Ascending aorta (tissue), 2 donors: ENCODE measurements around the gene TFDP2. TPM values are rescaled to one million over a fixed set of nuclear protein-coding genes. Genes with fewer than 3 reads are reported as not detected.

ENCODE experiments used
- DNase-seq, 2 donors: peaks; one replicate each; pipeline ENCODE4 v3.0.0-alpha.2; 2019; ENCODE audit warnings: low spot score in 2 of 2
- H3K27ac ChIP-seq, 2 donors: fragments of 200-600 bp; sonication (generic); one replicate each; pipeline ENCODE4 v1.5.1; 2016 to 2017; ENCODE audit warnings: mild to moderate bottlenecking in 1 of 2
- H3K27me3 ChIP-seq: fragments of 200-600 bp; sonication (generic); one replicate; pipeline ENCODE4 v1.5.1; 2017
- H3K36me3 ChIP-seq, 2 donors: fragments of 200-600 bp; sonication (generic); one replicate each; pipeline ENCODE4 v1.5.1; 2016
- H3K4me1 ChIP-seq, 2 donors: fragments of 200-600 bp; sonication (generic); one replicate each; pipeline ENCODE4 v1.5.1; 2016 to 2017; ENCODE audit warnings: mild to moderate bottlenecking in 1 of 2
- H3K4me3 ChIP-seq, 2 donors: fragments of 200-600 bp; sonication (generic); one replicate each; pipeline ENCODE4 v1.5.1; 2016 to 2017; ENCODE audit warnings: mild to moderate bottlenecking in 1 of 2
- H3K9me3 ChIP-seq, 2 donors: fragments of 200-600 bp; sonication (generic); one replicate each; pipeline ENCODE4 v1.5.1; 2016
- intact Hi-C: fragments of 100-400 bp; cut with DNase I; formaldehyde crosslinking; loops from one replicate; pipeline ENCODE4 v1.15.1; 2023
- total RNA-seq: library from RNA; depleted of rRNA; stranded (reverse); fragments of >200 nt; gene quantifications from one replicate; pipeline ENCODE4 v1.1.0, GENCODE V29; 2016
- TF ChIP-seq, protein P1 (sequence below), 3 experiments: fragments of 200-600 bp in 2 of 3; fragments of 450-650 bp in 1 of 3; sonication (generic) in 2 of 3; IDR thresholded peaks; one replicate each; pipeline ENCODE4 v1.5.1; 2016 to 2019; ENCODE audit warnings: antibody characterized with exemption in 3 of 3, mild to moderate bottlenecking in 1 of 3, moderate library complexity in 1 of 3

TFDP2 gene
- total RNA-seq, 1 donor from 2014 or later, result 23.0 TPM

DNA sequence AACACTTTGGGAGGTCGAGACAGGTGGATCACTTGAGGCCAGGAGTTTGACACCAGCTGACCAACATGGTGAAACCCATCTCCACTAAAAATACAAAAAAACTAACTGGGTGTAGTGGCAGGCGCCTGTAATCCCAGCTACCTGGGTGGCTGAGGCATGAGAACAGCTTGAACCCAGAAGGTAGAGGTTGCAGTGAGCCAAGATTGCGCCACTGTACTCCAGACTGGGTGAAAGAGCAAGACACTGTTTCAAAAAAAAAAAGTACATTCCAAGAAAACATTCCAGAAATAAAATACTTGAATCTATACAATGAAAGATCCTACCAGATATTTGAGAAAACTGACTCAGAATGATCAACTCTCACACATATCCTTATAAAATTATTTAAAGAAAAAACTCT is 30.4 kb downstream of the TFDP2 start:
- Histone ChIP-seq H3K27ac (no peak overlapping the region), H3K4me1 (no peaks in the 10 kb centered on the region), H3K27me3 (no peaks in the 10 kb centered on the region), H3K9me3 (no peaks in the 10 kb centered on the region), H3K36me3 (no peaks in the 10 kb centered on the region), H3K4me3 (no peak overlapping the region)
- no peak for DNase-seq
- TF ChIP-seq, protein P1, sequence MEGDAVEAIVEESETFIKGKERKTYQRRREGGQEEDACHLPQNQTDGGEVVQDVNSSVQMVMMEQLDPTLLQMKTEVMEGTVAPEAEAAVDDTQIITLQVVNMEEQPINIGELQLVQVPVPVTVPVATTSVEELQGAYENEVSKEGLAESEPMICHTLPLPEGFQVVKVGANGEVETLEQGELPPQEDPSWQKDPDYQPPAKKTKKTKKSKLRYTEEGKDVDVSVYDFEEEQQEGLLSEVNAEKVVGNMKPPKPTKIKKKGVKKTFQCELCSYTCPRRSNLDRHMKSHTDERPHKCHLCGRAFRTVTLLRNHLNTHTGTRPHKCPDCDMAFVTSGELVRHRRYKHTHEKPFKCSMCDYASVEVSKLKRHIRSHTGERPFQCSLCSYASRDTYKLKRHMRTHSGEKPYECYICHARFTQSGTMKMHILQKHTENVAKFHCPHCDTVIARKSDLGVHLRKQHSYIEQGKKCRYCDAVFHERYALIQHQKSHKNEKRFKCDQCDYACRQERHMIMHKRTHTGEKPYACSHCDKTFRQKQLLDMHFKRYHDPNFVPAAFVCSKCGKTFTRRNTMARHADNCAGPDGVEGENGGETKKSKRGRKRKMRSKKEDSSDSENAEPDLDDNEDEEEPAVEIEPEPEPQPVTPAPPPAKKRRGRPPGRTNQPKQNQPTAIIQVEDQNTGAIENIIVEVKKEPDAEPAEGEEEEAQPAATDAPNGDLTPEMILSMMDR (IDR thresholded peaks at IDR 0.05), result no peak
- intact Hi-C loops, result no loop called here

DNA sequence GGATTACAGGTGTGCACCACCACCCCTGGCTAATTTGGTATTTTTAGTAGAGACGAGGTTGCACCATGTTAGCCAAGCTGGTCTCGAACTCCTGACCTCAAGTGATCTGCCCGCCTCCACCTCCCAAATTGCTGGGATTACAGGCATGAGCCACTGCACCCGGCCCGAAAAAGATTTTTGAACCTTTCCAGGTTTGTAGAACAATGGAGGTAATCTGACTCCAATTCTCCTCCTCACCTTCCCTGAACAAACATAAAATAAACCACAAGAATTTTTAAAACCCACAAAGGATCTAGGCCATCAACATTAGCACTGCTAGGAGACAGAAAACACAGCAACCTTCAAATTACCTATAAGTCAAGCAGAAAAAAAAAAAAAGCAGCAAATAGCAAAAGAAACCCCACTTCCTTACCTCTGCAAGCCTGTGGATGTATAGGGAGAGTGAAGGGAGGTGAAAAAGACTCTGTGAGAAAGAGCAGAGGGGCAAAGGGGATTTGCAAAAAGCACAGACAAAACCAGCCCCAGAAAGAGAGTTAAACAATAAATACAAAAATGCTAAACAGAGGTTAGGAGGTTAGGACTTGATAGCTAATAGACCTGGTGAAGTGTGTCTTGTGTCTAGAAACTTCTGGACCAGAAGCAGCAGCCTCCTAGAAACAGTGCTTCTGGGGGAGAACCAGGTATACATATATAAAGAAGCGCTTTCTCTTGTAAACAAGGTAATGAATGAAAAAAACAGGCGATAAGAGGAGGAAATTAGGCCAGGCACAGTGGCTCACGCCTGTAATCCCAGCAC is 32.1 kb downstream of the TFDP2 start:
- Histone ChIP-seq H3K4me3 (no peak overlapping the region), H3K27me3 (no peaks in the 10 kb centered on the region), H3K27ac (no peak overlapping the region), H3K36me3 (no peaks in the 10 kb centered on the region), H3K4me1 (no peaks in the 10 kb centered on the region), H3K9me3 (no peaks in the 10 kb centered on the region)
- DNase-seq, result no peak
- intact Hi-C loops, result no loop called here
- TF ChIP-seq, protein P1 (IDR thresholded peaks at IDR 0.05), result no peak

DNA sequence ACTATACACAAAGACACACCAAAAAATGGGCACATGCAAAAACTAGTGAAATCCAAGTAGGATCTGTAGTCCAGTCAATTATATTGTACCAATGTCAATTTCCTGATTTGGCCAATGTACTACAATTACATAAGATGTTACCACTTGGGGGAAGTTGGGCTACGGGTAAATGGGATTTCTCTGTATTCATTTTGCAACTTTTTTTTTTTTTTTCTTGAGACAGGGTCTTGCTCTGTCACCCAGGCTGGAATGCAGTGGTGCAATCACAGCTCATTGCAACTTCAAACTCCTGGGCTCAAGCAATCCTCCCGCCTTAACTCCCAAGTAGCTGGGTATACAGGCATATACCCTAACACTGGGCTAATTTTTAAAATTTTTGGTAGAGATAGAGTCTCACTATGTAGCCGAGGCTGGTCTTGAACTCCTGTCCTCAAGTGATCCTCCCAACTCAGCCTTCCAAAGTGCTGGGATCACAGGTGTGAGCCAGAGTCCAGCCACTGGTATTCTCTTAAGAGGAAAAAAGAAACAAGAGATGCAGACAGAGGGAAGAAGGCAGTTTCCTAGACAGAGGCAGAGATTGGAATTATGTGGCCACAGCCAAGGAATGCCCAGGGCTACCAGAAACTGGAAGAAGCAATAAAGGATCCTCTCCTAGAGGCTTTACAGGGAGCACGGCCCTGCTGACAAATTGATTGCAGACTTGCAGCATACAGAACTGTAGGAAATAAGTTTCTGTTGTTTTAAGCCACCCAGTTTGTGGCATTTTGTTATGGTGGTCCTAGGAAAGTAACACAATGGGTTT is 33.3 kb downstream of the TFDP2 start:
- Histone ChIP-seq H3K9me3 (no peaks in the 10 kb centered on the region), H3K27me3 (no peaks in the 10 kb centered on the region), H3K4me1 (no peaks in the 10 kb centered on the region), H3K27ac (no peak overlapping the region), H3K4me3 (no peak overlapping the region), H3K36me3 (no peaks in the 10 kb centered on the region)
- TF ChIP-seq, protein P1 (IDR thresholded peaks at IDR 0.05), result no peak
- intact Hi-C loops, result no loop called here
- DNase-seq, result no peak

DNA sequence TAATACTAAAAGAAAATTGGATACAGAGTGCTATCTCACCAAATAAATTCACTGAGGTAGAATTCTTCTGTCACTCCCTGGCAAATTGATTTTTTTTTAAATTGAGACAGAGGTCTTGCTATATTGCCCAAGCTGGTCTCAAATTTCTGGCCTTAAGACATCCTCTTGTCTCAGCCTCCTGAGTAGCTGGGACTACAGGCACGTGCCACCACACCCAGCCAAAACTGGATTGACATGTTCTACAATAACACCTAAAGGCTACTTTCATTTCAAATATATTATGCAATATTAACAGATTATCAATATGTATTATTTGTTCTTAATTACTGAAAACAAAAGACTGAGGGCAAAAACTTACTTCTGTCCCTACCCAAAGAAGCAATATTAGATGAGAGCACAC is 36.7 kb downstream of the TFDP2 start:
- TF ChIP-seq, protein P1 (IDR thresholded peaks at IDR 0.05), result no peak
- Histone ChIP-seq H3K4me1 (no peaks in the 10 kb centered on the region), H3K36me3 (no peaks in the 10 kb centered on the region), H3K27ac (no peak overlapping the region), H3K9me3 (no peaks in the 10 kb centered on the region), H3K27me3 (no peaks in the 10 kb centered on the region), H3K4me3 (no peak overlapping the region)
- no peak for DNase-seq
- intact Hi-C loops, result no loop called here

DNA sequence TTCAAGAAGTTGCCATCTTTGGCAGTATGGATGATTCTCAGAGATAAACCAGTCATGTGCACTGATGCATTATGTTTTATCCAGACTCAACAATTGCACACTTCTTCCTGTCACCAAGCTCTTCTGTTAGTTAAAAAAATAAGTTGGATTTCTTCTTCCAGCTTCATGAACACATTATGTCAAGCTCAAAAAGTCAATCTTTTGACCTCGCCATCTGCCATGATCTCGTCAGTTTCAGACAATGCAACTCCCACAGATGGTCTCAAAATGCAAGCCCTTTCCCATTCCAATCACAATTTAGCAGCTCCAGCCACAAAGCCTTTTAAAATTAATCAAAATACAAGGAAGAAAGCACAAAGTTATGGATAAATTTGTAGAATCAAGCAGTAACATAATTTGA is 42.8 kb downstream of the TFDP2 start:
- Histone ChIP-seq H3K36me3 (no peaks in the 10 kb centered on the region), H3K9me3 (no peaks in the 10 kb centered on the region), H3K27me3 (no peaks in the 10 kb centered on the region), H3K4me3 (no peak overlapping the region), H3K27ac (no peak overlapping the region), H3K4me1 (no peaks in the 10 kb centered on the region)
- no peak for DNase-seq
- TF ChIP-seq, protein P1 (IDR thresholded peaks at IDR 0.05), result no peak
- intact Hi-C loops, result no loop called here
